SKM-1 (cell line): ENCODE measurements around the gene SLC11A1.

ENCODE experiments used
- DNase-seq: peaks from one replicate; lab custom pipeline; 2025; ENCODE audit not compliant: unreplicated experiment; lab: John Stamatoyannopoulos, UW

SLC11A1 gene

GRCh38 chr2:218381916-218382366 lies at the start of gene SLC11A1:
Gene SLC11A1, plus strand, starts transcription at chr2:218382273. Its CDS starts 96 bp downstream, at chr2:218382369.
- peak; percentile 37 for DNase-seq

GRCh38 chr2:218332288-218332687 lies 49.8 kb upstream of the SLC11A1 start:
- DNase-seq, result no peak

GRCh38 chr2:218332920-218333645 lies 49.0 kb upstream of the SLC11A1 start:
- DNase-seq, result peak; percentile 88

GRCh38 chr2:218334531-218334930 lies 47.5 kb upstream of the SLC11A1 start:
- DNase-seq, result no peak

GRCh38 chr2:218340656-218341055 lies 41.4 kb upstream of the SLC11A1 start:
- DNase-seq, result no peak

GRCh38 chr2:218341381-218341780 lies 40.7 kb upstream of the SLC11A1 start:
- no peak for DNase-seq

GRCh38 chr2:218342837-218343236 lies 39.2 kb upstream of the SLC11A1 start:
- DNase-seq, result no peak

- DNase-seq, result no peak
Observed at GRCh38 chr2:218343591-218343990, 38.5 kb upstream of the SLC11A1 start.

GRCh38 chr2:218344090-218344754 lies 37.9 kb upstream of the SLC11A1 start:
- DNase-seq, result no peak

- DNase-seq, result no peak
Observed at GRCh38 chr2:218344755-218345417, 37.2 kb upstream of the SLC11A1 start.

GRCh38 chr2:218345491-218346236 lies 36.4 kb upstream of the SLC11A1 start:
- DNase-seq, result no peak

GRCh38 chr2:218347172-218347571 lies 34.9 kb upstream of the SLC11A1 start:
- no peak for DNase-seq

- no peak for DNase-seq
Observed at GRCh38 chr2:218354045-218354444, 28.0 kb upstream of the SLC11A1 start.

- DNase-seq, result no peak
Observed at GRCh38 chr2:218354850-218355443, 27.1 kb upstream of the SLC11A1 start.

GRCh38 chr2:218357236-218358177 lies 24.6 kb upstream of the SLC11A1 start:
- DNase-seq, result no peak

- peak; percentile 84 for DNase-seq
Observed at GRCh38 chr2:218360453-218360852, 21.6 kb upstream of the SLC11A1 start.

GRCh38 chr2:218362606-218363005 lies 19.5 kb upstream of the SLC11A1 start:
- no peak for DNase-seq

GRCh38 chr2:218363736-218364135 lies 18.3 kb upstream of the SLC11A1 start:
- no peak for DNase-seq

GRCh38 chr2:218364196-218364595 lies 17.9 kb upstream of the SLC11A1 start:
- no peak for DNase-seq
